ENCODE data around the gene CA12. TPM values are rescaled to one million over a fixed set of nuclear protein-coding genes. Genes with fewer than 3 reads are reported as not detected.

The CA12 gene
- total and polyA plus RNA-seq, 2 of the 8 experiments (the other 6 are each of a cell fraction or from before 2014, with no cell fraction given), result 4.7 to 4.9 TPM

DNA sequence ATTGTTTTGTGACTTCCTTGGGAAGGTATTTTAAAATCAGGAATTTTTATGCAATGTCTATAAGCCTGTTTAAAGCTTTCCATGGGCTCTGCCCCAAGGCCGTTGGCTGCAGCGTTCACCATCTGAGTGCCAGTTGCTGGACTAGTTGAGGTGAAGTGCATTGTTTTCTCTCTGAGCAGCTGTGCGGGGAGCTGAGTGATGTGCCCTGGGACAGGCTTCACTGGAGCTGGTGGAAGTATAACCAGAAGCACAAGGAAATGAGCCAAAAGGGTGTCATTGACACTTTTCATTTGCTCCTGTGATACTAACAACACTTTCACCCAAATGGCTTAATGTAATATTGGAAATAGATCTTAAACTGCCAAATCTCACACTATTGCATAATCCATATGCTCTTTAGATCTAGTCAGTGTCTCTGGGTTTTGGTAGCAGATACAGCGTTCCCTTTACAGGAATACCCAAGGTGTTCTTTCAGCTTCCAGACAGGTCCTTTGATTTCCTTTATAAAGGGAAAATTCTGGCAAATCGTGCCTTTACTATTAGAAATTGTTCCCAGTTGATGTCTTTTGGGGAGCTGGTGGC, 75.1 kb downstream of the CA12 start:
- H3K79me2 ChIP-seq (ENCODE audit: control insufficient read depth in 1 of 2, insufficient read depth in 2 of 2, low read length in 2 of 2), result 0 out of 4 replicates have a peak, but pooled peaks cover 0 to 3% of the 10 kb centered on the region in 2 experiments
- H3K23me2 ChIP-seq (ENCODE audit: low read depth, low read length), result no peaks in the 10 kb centered on the region
- H2BK5ac ChIP-seq (ENCODE audit: low read depth, low read length), result no peak overlapping the region
- H2BK20ac ChIP-seq (ENCODE audit: low read length), result no peak overlapping the region
- H3K27ac ChIP-seq (ENCODE audit: low read depth, low read length), result no peak overlapping the region
- ChIA-PET CTCF (ENCODE audit: partially characterized antibody) (interaction anchor here (1.2 to 1.9 kb wide), 3 partner anchors 16 to 156 kb away, joined by 3 to 6 read pairs (median 5); no protein-coding TSS in a partner anchor), POLR2A (ENCODE audit: partially characterized antibody) (interaction anchor here (0.6 kb wide), 1 partner anchor 129 kb away, joined by 3 read pairs; no protein-coding TSS in a partner anchor)
- H3K4me3 ChIP-seq (ENCODE audit: extremely low read depth in 1 of 4, insufficient read depth in 2 of 4, low read depth in 3 of 4, low read length in 4 of 4), result no peak overlapping the region
- H4K5ac ChIP-seq (ENCODE audit: insufficient read length, low read depth, low read length), result no peak overlapping the region
- H2AK5ac ChIP-seq (ENCODE audit: low read depth, low read length), result no peak overlapping the region
- H2AFZ ChIP-seq (ENCODE audit: low read length), result no peak overlapping the region
- no peak overlapping the region for H3K23ac ChIP-seq (ENCODE audit: insufficient read length)
- no peak overlapping the region for H3K9ac ChIP-seq (replicated peaks in 1 of 4; ENCODE audit: extremely low read depth in 1 of 4, low read depth in 3 of 4, low read length in 3 of 4)
- H2BK120ac ChIP-seq (replicated peaks; ENCODE audit: low read depth, low read length), result no peak overlapping the region
- 96% methylated on average over 5 of the region's 5 CpGs; no CpG with 5 or more reads in 1 of the 2 experiments for WGBS, 2 experiments (ENCODE audit: extremely low coverage in 1 of 2, insufficient coverage in 1 of 2, insufficient read length in 1 of 2, insufficient replicate concordance in 2 of 2, low coverage in 1 of 2, low lambda C conversion rate in 2 of 2, missing lambda C conversion rate in 1 of 2)
- H3K27me3 ChIP-seq (replicated peaks in 1 of 4; ENCODE audit: control insufficient read depth in 3 of 4, extremely low read depth in 1 of 4, insufficient read depth in 3 of 4, low read length in 3 of 4), result no peaks in the 10 kb centered on the region
- H4K91ac ChIP-seq (replicated peaks; ENCODE audit: insufficient read length, low read length), result no peak overlapping the region
- peaks cover 0 to 2% (median under 1%) of the 10 kb centered on the region in 4 experiments; a peak in 3 of 7 replicates for H3K4me1 ChIP-seq (replicated peaks in 1 of 4; ENCODE audit: control insufficient read depth in 3 of 4, insufficient read depth in 4 of 4, low read length in 3 of 4)
- H3K36me3 ChIP-seq (ENCODE audit: control insufficient read depth in 2 of 4, insufficient read depth in 4 of 4, low read length in 3 of 4), result peaks cover 0 to 8% (median 4%) of the 10 kb centered on the region in 4 experiments; a peak in 1 of 8 replicates
- no peaks in the 10 kb centered on the region for H3K79me1 ChIP-seq (ENCODE audit: low read depth, low read length)
- no peak overlapping the region for H2BK12ac ChIP-seq (ENCODE audit: low read depth, low read length)
- H3K18ac ChIP-seq (ENCODE audit: extremely low read depth, low read length), result no peak overlapping the region
- H4K8ac ChIP-seq (ENCODE audit: extremely low read depth, insufficient read depth, low read length), result no peak overlapping the region
- H3K14ac ChIP-seq (ENCODE audit: insufficient read length), result no peak overlapping the region
- no peak overlapping the region for H2BK15ac ChIP-seq (ENCODE audit: low read length)
- DNase-seq (ENCODE audit: low read depth in 1 of 2, low spot score in 2 of 2) (peak in 1 of 2 experiments; percentile 34), FAIRE-seq (no peak)
- H3K9me3 ChIP-seq (ENCODE audit: insufficient read depth in 2 of 2, low read depth in 1 of 2, low read length in 1 of 2), result no peaks in the 10 kb centered on the region
- no peak overlapping the region for H3K4me2 ChIP-seq (ENCODE audit: insufficient read depth in 1 of 2, low read depth in 2 of 2, low read length in 2 of 2)
- no peaks in the 10 kb centered on the region for H4K20me1 ChIP-seq (replicated peaks in 1 of 2; ENCODE audit: control insufficient read depth in 1 of 2, insufficient read depth in 2 of 2, low read length in 2 of 2)
- no peak overlapping the region for H3K4ac ChIP-seq (replicated peaks; ENCODE audit: insufficient read length, low read depth, low read length)
- H3K56ac ChIP-seq (replicated peaks; ENCODE audit: insufficient read length, low read depth, low read length), result no peak overlapping the region
- TF ChIP-seq, protein P1, sequence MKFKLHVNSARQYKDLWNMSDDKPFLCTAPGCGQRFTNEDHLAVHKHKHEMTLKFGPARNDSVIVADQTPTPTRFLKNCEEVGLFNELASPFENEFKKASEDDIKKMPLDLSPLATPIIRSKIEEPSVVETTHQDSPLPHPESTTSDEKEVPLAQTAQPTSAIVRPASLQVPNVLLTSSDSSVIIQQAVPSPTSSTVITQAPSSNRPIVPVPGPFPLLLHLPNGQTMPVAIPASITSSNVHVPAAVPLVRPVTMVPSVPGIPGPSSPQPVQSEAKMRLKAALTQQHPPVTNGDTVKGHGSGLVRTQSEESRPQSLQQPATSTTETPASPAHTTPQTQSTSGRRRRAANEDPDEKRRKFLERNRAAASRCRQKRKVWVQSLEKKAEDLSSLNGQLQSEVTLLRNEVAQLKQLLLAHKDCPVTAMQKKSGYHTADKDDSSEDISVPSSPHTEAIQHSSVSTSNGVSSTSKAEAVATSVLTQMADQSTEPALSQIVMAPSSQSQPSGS (IDR thresholded peaks at IDR 0.05; ENCODE audit: low read length), result no peak
- no peak for TF ChIP-seq TCF12 (IDR thresholded peaks at IDR 0.05; ENCODE audit: low read depth, low read length)
- no peak for TF ChIP-seq ZNF274 (IDR thresholded peaks at IDR 0.05; ENCODE audit: borderline replicate concordance, extremely low read depth, low read length)
